PC-9 (cell line): Measurements from ENCODE around the gene SNX5.

Experiments used
- CTCF ChIP-seq: fragments of 200-600 bp; sonication (generic); conservative IDR thresholded peaks from 2 replicates; pipeline ENCODE4 v1.6.1; 2017; ENCODE audit warnings: mixed run types, antibody characterized with exemption, mild to moderate bottlenecking, moderate library complexity
- EZH2 ChIP-seq: fragments of 200-600 bp; sonication (generic); IDR thresholded peaks from 2 replicates; pipeline ENCODE4 v1.8.0; 2017; ENCODE audit warnings: antibody characterized with exemption, low read depth

- TF ChIP-seq CTCF (no peak), EZH2 (no peak)
These were observed 56.7 kb downstream of the SNX5 start for GRCh38 chr20:17911927-17912326.
